NK-92 treated with Interleukin-12 subunit alpha and Interleukin-12 subunit beta, amount 100 ng/mL, for 24 hours (cell line): ENCODE measurements around the gene TMC5.

Experiments
- DNase-seq: peaks from one replicate; lab custom pipeline; 2025; lab: John Stamatoyannopoulos, UW

Gene TMC5

GRCh38 chr16:19463468-19464315 is 46.0 kb downstream of the TMC5 start:
- DNase-seq, result no peak

GRCh38 chr16:19468300-19468699 is 50.6 kb downstream of the TMC5 start:
- no peak for DNase-seq

GRCh38 chr16:19472482-19472881 is 54.8 kb downstream of the TMC5 start:
- no peak for DNase-seq

GRCh38 chr16:19474617-19475016 is 56.9 kb downstream of the TMC5 start:
- DNase-seq, result no peak

GRCh38 chr16:19478505-19478904 is 60.8 kb downstream of the TMC5 start:
- DNase-seq, result no peak

GRCh38 chr16:19479302-19479721 is 61.6 kb downstream of the TMC5 start:
- DNase-seq, result no peak

GRCh38 chr16:19481296-19481695 is 63.6 kb downstream of the TMC5 start:
- DNase-seq, result no peak

- DNase-seq, result no peak
These were observed 64.1 kb downstream of the TMC5 start for GRCh38 chr16:19481769-19482168.

GRCh38 chr16:19482291-19482690 is 64.6 kb downstream of the TMC5 start:
- no peak for DNase-seq

GRCh38 chr16:19484096-19484495 is 66.4 kb downstream of the TMC5 start:
- no peak for DNase-seq

- no peak for DNase-seq
These were observed 67.9 kb downstream of the TMC5 start for GRCh38 chr16:19485611-19486010.

GRCh38 chr16:19486051-19486450 is 68.4 kb downstream of the TMC5 start:
- no peak for DNase-seq

GRCh38 chr16:19486750-19487325 is 69.2 kb downstream of the TMC5 start:
- DNase-seq, result no peak

GRCh38 chr16:19488213-19488640 is 70.5 kb downstream of the TMC5 start:
- no peak for DNase-seq

- no peak for DNase-seq
These were observed 72.9 kb downstream of the TMC5 start for GRCh38 chr16:19490619-19491018.

GRCh38 chr16:19497176-19497575 is 79.5 kb downstream of the TMC5 start:
- no peak for DNase-seq

GRCh38 chr16:19499006-19499405 is 81.3 kb downstream of the TMC5 start:
- no peak for DNase-seq

GRCh38 chr16:19499481-19499880 is 81.8 kb downstream of the TMC5 start:
- no peak for DNase-seq

GRCh38 chr16:19502395-19503131 is 84.9 kb downstream of the TMC5 start:
- DNase-seq, result peak; percentile 10

GRCh38 chr16:19503461-19504075 is 85.9 kb downstream of the TMC5 start:
- DNase-seq, result no peak

- DNase-seq, result no peak
These were observed 88.1 kb downstream of the TMC5 start for GRCh38 chr16:19505600-19506303.

- DNase-seq, result no peak
These were observed 89.3 kb downstream of the TMC5 start for GRCh38 chr16:19506965-19507364.
